HFFc6 (cell line): Measurements from ENCODE around the gene SLC6A3. TPM values are rescaled to one million over a fixed set of nuclear protein-coding genes. Genes with fewer than 3 reads are reported as not detected.
"Not testable (repeated sequence)": the region's sequence is repeated elsewhere in the genome, so short reads cannot be mapped to it uniquely, and the experiment has no call there.

Experiments used
- DNase-seq: peaks from one replicate; pipeline ENCODE4 v3.0.0-alpha.2; 2018
- H3K27ac Mint-ChIP-seq: 2 replicates; pipeline ENCODE4 v1.8.0; 2020; ENCODE audit warnings: mild to moderate bottlenecking, mixed read lengths
- H3K27me3 Mint-ChIP-seq: 2 replicates; pipeline ENCODE4 v1.8.0; 2021; ENCODE audit warnings: mild to moderate bottlenecking, moderate library complexity, mixed read lengths; ENCODE audit not compliant: insufficient read depth
- H3K36me3 Mint-ChIP-seq: 2 replicates; pipeline ENCODE4 v1.8.0; 2021; ENCODE audit warnings: low read depth, mixed read lengths
- H3K4me1 Mint-ChIP-seq: 2 replicates; pipeline ENCODE4 v1.8.0; 2020; ENCODE audit warnings: low read depth, mixed read lengths
- H3K4me3 Mint-ChIP-seq: 2 replicates; pipeline ENCODE4 v1.8.0; 2020; ENCODE audit warnings: mild to moderate bottlenecking, moderate library complexity, mixed read lengths
- H3K9me3 Mint-ChIP-seq: 2 replicates; pipeline ENCODE4 v1.8.0; 2020; ENCODE audit warnings: mild to moderate bottlenecking, mixed read lengths
- CTCF ChIP-seq: fragments of 200-600 bp; sonication (generic); IDR thresholded peaks from 2 replicates; pipeline ENCODE4 v1.5.0; 2021; ENCODE audit warnings: antibody characterized with exemption, mild to moderate bottlenecking
- total RNA-seq, 6 experiments: library from RNA; stranded (reverse); fragmentation: NEBNext Ultra II Directional; extraction: Animal tissue kit (Norgen Biotek cat#: 25700); gene quantifications; 2 replicates in 1 of 6; 3 replicates in 5 of 6; pipeline ENCODE4 v1.2.3, GENCODE V29; 2021

SLC6A3 gene
- total RNA-seq, 6 experiments from 2014 or later, result not detected

- no peaks in the 10 kb centered on the region for H3K9me3 Mint-ChIP-seq
- H3K27ac Mint-ChIP-seq, result no peak overlapping the region
- H3K4me3 Mint-ChIP-seq, result no peak overlapping the region
- no peaks in the 10 kb centered on the region for H3K36me3 Mint-ChIP-seq
- no peaks in the 10 kb centered on the region for H3K4me1 Mint-ChIP-seq
- H3K27me3 Mint-ChIP-seq, result peaks cover 73% of the 10 kb centered on the region
- DNase-seq, result no peak
- TF ChIP-seq CTCF, result no peak
Observed at GRCh38 chr5:1360861-1361260, 84.4 kb downstream of the SLC6A3 start.

- H3K36me3 Mint-ChIP-seq, H3K4me1 Mint-ChIP-seq, H3K27ac Mint-ChIP-seq, DNase-seq, H3K9me3 Mint-ChIP-seq, H3K4me3 Mint-ChIP-seq: not testable (repeated sequence)
- H3K27me3 Mint-ChIP-seq, result peaks cover 75% of the 10 kb centered on the region
Observed at GRCh38 chr5:1360367-1360766, 84.9 kb downstream of the SLC6A3 start.

GRCh38 chr5:1359713-1360112, 85.5 kb downstream of the SLC6A3 start:
- no peaks in the 10 kb centered on the region for H3K4me1 Mint-ChIP-seq
- no peaks in the 10 kb centered on the region for H3K9me3 Mint-ChIP-seq
- H3K36me3 Mint-ChIP-seq, result no peaks in the 10 kb centered on the region
- H3K27ac Mint-ChIP-seq, result no peak overlapping the region
- no peak for TF ChIP-seq CTCF
- no peak for DNase-seq
- no peak overlapping the region for H3K4me3 Mint-ChIP-seq
- H3K27me3 Mint-ChIP-seq, result peaks cover 73% of the 10 kb centered on the region

- no peaks in the 10 kb centered on the region for H3K36me3 Mint-ChIP-seq
- H3K9me3 Mint-ChIP-seq, result no peaks in the 10 kb centered on the region
- H3K4me1 Mint-ChIP-seq, result no peaks in the 10 kb centered on the region
- H3K27ac Mint-ChIP-seq, result no peak overlapping the region
- peaks cover 70% of the 10 kb centered on the region for H3K27me3 Mint-ChIP-seq
- H3K4me3 Mint-ChIP-seq, result no peak overlapping the region
- TF ChIP-seq CTCF, result no peak
- no peak for DNase-seq
Observed at GRCh38 chr5:1359031-1359645, 86.1 kb downstream of the SLC6A3 start.

GRCh38 chr5:1358726-1359025, 86.6 kb downstream of the SLC6A3 start:
- no peak for TF ChIP-seq CTCF
- Mint-ChIP-seq H3K9me3 (no peaks in the 10 kb centered on the region), H3K36me3 (no peaks in the 10 kb centered on the region), H3K4me1 (no peaks in the 10 kb centered on the region), H3K4me3 (no peak overlapping the region), H3K27me3 (peaks cover 65% of the 10 kb centered on the region), H3K27ac (no peak overlapping the region)
- DNase-seq, result no peak

- Mint-ChIP-seq H3K27me3 (peaks cover 61% of the 10 kb centered on the region), H3K27ac (no peak overlapping the region), H3K4me3 (no peak overlapping the region), H3K4me1 (no peaks in the 10 kb centered on the region), H3K36me3 (no peaks in the 10 kb centered on the region), H3K9me3 (no peaks in the 10 kb centered on the region)
- TF ChIP-seq CTCF, result no peak
- no peak for DNase-seq
Observed at GRCh38 chr5:1357946-1358725, 87.1 kb downstream of the SLC6A3 start.
